Measurements from ENCODE around the gene CPB1. TPM values are rescaled to one million over a fixed set of nuclear protein-coding genes. Genes with fewer than 3 reads are reported as not detected.

CPB1 gene
- total RNA-seq, 1 donor from 2014 or later: not detected

DNA sequence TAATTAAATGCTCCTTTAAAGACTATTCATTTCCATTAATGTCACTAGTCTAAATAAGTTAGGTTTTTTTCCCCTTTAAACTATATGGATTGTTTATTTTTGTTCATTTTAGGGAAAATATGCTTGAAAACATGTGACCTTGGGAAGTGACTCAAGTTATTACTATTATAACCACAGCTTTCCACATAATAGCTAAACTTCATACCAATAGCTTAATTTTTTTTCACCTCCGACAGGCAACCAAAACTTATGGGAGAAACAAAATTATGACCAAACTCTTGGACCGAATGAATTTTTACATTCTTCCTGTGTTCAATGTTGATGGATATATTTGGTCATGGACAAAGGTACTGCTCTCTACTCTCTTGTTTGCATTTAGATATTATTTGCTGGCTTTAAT, 53.7 kb downstream of the CPB1 start:
- peak in 1 of 2 donors; percentile 65 for DNase-seq (ENCODE audit: low read depth in 2 of 2)

DNA sequence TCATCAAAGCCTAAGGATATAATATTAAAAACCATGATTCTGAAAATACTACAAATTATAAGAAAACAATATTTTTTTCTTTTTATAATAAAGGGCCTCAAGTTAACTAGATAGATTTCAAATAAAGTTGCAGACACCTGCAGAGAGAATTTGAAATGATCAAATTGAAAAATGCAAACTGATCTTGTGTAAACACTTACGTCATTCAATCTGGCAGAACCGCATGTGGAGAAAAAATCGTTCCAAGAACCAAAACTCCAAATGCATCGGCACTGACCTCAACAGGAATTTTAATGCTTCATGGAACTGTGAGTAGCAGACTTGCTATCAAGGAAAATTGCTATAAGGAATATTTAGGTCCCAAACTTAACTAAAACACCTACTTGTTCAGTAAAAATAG, 54.7 kb downstream of the CPB1 start:
- DNase-seq (ENCODE audit: low read depth in 2 of 2): peak in 1 of 2 donors; percentile 81

DNA sequence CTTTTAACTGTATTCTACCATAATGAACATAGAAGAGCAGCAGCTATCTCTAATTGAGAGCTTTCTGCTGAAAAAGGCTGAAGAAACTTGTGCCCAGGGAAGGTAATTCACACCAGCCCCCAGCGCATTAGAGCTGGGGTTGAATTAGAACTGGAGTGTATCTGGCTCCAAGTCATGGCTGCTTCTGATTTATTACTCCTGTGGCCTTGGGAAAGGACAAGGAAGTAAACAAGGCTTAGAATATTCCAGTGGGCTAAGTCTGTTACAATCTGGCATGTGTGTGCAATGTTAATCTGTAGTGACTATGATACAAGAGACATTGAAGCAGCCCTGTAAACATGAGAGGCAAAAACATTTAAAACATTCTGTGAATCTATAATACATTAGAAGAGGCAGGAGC, 55.6 kb downstream of the CPB1 start:
- peak in 1 of 2 donors; percentile 19 for DNase-seq (ENCODE audit: low read depth in 2 of 2)

DNA sequence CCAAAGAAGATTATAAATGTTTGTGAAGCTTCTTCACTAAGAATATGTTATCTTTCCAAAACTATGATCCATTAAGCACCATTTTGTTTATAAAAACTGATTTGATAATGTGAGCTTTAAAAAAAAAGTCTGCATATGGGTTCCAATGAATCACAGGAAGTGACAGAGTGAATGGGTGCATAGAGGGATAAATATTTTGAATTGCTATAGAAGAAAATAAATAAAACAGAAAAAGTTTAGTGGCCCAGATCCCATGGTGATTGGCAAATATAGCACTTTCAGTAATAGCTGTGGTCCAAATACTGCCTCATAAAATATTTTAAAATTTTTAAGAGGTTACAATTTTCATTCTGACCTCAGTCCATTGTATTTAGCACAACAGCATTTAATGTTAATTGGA, 56.6 kb downstream of the CPB1 start:
- peak; percentile 3 to 76 for DNase-seq (ENCODE audit: low read depth in 2 of 2)

DNA sequence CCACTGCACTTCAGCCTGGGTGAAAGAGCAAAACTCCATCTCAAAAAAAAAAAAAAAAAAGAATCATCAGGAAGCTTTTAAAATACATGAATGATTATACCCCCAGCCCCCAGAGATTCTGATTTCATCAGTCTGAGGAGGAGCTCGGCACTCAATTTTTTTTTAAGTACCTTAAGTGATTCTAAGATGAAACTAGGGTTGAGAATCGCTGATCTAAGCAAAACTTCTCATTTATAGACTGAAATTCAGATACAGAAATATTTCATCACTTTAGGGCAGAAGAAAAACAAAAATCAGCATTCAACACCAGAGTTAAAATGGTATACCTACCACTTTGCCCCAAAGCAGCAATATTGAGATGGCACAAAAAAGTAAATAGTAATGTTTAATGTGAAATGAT, 62.2 kb downstream of the CPB1 start:
- DNase-seq (ENCODE audit: low read depth in 2 of 2): no peak

DNA sequence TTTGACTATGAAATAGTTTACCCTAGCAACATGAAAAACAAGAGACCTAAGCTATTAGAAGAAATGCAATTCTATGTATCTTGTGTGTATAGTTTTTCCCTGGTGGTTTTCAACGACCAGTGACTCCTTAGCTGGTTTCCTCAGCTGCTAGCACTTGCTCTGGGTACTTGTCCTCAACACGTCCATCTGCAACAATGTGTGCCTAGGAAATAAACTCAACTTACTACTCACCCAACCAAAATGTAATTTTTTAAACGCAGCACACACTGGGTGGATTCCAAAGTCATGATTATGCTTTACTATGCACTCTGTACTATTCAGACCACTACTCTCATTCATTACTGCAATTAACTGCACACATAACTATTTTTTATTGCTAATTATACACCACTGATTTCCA, 68.5 kb downstream of the CPB1 start:
- DNase-seq (ENCODE audit: low read depth in 2 of 2): no peak

DNA sequence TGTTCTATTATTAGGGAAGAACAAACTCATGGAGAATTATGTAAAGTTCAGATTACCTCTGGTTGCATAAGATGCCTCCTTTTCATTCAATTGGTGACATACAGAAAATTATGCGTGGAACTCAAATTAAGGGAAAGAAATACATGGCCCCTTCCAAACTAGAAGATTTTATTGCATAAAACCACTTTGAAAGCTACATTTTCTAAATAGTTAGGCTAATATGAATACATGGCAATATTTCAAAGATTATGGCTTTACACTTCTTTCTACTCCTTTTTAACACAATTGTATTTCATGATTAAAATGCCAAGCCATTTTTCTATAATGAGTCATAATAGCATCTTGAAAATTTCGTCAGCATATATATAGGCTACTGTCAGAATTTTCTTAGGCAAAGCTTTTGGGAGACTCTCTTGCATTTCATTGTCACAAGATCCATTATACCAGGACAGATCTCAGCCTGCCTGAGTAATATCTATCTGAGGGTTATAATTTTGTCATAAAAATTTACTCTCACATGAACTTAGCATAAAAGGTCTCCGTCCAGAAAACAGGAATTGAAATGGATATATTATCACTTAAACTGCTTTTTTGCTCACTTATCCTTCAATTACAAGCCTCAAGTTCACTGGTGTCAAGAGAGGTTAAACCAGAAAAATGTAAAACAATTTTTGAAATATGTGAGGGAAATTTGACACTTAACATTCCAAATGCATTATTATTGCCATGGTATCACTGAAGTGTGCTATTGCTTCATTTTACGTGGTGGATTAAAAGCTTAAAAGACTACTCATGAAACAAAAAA, 74.6 kb downstream of the CPB1 start:
- DNase-seq (ENCODE audit: low read depth in 2 of 2): no peak

DNA sequence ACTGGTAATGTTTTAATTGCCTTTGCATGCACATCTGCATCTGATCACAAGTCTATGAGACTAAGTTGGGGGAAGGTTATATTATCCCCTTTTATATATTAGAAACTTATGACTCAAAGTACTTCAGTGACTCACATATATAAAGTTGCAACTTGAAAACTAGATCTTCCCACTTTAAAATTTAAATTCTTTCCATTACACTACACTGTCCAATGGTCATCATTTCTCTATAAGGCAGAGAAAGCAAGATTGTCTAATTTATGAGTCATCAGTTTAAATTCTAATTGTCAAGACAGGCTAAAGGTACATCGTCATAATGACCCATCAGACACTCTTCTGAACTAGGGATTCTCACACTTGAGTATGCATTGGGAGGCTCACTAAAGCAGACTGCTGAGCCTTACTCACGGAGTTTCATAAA, 75.4 kb downstream of the CPB1 start:
- no peak for DNase-seq (ENCODE audit: low read depth in 2 of 2)

DNA sequence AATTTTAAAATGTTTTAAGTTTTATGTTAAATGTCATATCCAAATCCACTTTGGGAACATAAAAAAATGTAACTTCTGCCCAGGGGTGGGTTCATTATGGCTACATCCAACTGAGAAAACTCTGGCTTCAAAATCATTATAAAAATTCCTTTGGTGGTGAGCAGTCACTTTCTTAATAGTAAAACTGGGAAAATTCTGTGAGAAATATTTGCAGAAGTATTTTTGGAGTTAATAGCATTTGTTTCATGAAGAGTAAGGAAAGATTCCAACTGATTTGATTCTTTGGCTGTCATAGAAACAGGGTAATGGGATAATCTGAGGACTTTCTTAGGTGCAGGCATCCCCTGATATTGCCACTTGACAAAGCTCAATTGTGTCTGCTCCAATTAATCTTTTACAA, 76.3 kb downstream of the CPB1 start:
- DNase-seq (ENCODE audit: low read depth in 2 of 2): no peak

DNA sequence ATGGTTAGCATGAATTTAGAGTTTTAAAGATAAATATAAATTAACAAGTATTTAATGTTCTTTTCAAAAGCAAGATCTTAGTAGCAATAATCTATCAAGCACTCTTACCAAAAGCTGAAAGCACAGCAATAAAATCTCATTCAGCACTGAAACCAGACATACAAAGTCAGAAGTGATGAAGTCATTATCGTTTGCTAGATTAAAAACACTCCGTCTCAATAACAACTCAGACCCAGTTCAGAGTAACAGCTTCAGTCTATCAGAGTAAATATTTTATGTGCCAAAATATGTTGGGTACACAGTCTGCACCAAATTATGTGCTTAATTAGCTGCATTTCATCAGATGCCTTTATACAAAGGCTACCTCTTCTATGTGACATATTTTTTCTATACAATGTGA, 79.1 kb downstream of the CPB1 start:
- DNase-seq (ENCODE audit: low read depth in 2 of 2): no peak

Other genes with a start within 250 kb of the CPB1 start
- not detected in 2 replicates for gene AGTR1, start 129.9 kb upstream of the CPB1 start, total RNA-seq
- under 0.01 TPM in 1 of 2 replicates, not detected in the other for gene CPA3, start 37.5 kb downstream of the CPB1 start, total RNA-seq
- gene GYG1, start 163.7 kb downstream of the CPB1 start, total RNA-seq: 35.5 and 38.3 TPM in 2 replicates

Measured in lung microvascular endothelial cell (primary cell).